Neutrophil (primary cell): ENCODE results near the gene RFPL3.

Experiments used
- H3K27ac ChIP-seq: fragments of 200-600 bp; sonication (generic); 2 replicates; pipeline ENCODE4 v1.5.1; 2016; ENCODE audit warnings: mild to moderate bottlenecking, moderate library complexity
- H3K27me3 ChIP-seq: fragments of 200-600 bp; sonication (generic); 2 replicates; pipeline ENCODE4 v1.6.0; 2016; ENCODE audit warnings: mild to moderate bottlenecking
- H3K36me3 ChIP-seq: fragments of 200-600 bp; sonication (generic); 2 replicates; pipeline ENCODE4 v1.5.1; 2017
- H3K4me1 ChIP-seq, 2 experiments: fragments of 200-600 bp in 1 of 2; sonication (generic) in 1 of 2; 1 replicate in 1 of 2; 2 replicates in 1 of 2; pipeline versions ENCODE4 v1.5.1 to v1.6.1; 2013 to 2016; ENCODE audit warnings: low read depth in 1 of 2, low read length in 1 of 2, mild to moderate bottlenecking in 1 of 2, moderate library complexity in 1 of 2; ENCODE audit not compliant: control insufficient read depth in 1 of 2, insufficient read depth in 1 of 2
- H3K4me3 ChIP-seq, 2 experiments: fragments of 200-600 bp in 1 of 2; sonication (generic) in 1 of 2; 1 replicate in 1 of 2; 2 replicates in 1 of 2; pipeline ENCODE4 v1.5.1; 2013 to 2016; ENCODE audit warnings: low read depth in 1 of 2, low read length in 1 of 2, mild to moderate bottlenecking in 1 of 2, moderate library complexity in 1 of 2
- H3K9me3 ChIP-seq: fragments of 200-600 bp; sonication (generic); 2 replicates; pipeline ENCODE4 v1.5.1; 2016
- TF ChIP-seq, protein P1 (sequence below): fragments of 200-600 bp; sonication (generic); IDR thresholded peaks from 2 replicates; pipeline ENCODE4 v1.5.1; 2016; ENCODE audit warnings: antibody characterized with exemption

The RFPL3 gene

DNA sequence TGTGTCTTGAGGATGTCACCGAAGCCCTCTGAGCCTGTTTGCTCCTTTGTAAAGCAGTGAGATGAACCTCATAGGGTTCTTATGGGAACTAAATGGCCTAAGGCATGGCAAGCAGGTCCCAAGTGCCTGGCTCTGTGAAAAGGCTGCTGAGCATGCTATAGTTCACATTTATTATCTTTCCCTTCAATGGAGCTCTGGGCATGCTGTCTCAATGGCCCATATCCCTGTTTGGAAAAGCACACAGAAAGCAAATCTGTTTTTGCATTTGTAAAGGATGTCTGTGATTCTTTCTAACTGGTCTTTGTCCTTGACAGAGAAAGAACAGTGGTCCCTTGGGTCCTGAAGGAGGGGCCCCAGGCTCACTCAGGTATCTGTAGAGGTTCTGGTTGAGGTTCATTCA lies 28.0 kb downstream of the RFPL3 start:
- TF ChIP-seq, protein P1, sequence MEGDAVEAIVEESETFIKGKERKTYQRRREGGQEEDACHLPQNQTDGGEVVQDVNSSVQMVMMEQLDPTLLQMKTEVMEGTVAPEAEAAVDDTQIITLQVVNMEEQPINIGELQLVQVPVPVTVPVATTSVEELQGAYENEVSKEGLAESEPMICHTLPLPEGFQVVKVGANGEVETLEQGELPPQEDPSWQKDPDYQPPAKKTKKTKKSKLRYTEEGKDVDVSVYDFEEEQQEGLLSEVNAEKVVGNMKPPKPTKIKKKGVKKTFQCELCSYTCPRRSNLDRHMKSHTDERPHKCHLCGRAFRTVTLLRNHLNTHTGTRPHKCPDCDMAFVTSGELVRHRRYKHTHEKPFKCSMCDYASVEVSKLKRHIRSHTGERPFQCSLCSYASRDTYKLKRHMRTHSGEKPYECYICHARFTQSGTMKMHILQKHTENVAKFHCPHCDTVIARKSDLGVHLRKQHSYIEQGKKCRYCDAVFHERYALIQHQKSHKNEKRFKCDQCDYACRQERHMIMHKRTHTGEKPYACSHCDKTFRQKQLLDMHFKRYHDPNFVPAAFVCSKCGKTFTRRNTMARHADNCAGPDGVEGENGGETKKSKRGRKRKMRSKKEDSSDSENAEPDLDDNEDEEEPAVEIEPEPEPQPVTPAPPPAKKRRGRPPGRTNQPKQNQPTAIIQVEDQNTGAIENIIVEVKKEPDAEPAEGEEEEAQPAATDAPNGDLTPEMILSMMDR = no peak
- Histone ChIP-seq H3K27ac (no peak overlapping the region), H3K27me3 (no peaks in the 10 kb centered on the region), H3K36me3 (peaks cover 50% of the 10 kb centered on the region), H3K9me3 (no peaks in the 10 kb centered on the region), H3K4me1 (no peaks in the 10 kb centered on the region), H3K4me3 (no peak overlapping the region)

DNA sequence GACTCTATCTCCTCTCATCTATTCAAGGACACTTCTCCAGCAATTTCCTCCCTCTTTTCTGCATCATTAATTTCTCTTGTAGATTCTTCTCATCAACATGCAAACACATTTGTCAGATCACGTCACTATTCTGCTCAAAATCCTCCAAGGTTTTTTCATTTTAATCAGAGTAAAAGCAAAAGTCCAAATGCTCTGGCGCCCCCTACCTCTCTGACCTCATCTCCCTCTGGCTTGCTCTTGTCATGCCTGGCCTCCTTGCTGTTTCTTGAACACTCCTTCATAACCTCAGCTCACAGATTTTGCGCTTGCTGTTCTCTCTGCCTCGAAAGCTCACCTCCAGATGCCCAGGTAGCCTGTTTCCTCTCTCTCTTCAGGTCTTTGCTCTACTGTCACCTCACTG lies 32.0 kb downstream of the RFPL3 start:
- H3K4me3 ChIP-seq = no peak overlapping the region
- peaks cover 88% of the 10 kb centered on the region for H3K36me3 ChIP-seq
- no peaks in the 10 kb centered on the region for H3K27me3 ChIP-seq
- H3K27ac ChIP-seq = no peak overlapping the region
- TF ChIP-seq, protein P1 = no peak
- no peaks in the 10 kb centered on the region for H3K9me3 ChIP-seq
- no peaks in the 10 kb centered on the region for H3K4me1 ChIP-seq

- Histone ChIP-seq H3K9me3 (no peaks in the 10 kb centered on the region), H3K27ac (no peak overlapping the region), H3K36me3 (peaks cover 97% of the 10 kb centered on the region), H3K4me1 (no peaks in the 10 kb centered on the region), H3K4me3 (no peak overlapping the region), H3K27me3 (no peaks in the 10 kb centered on the region)
- TF ChIP-seq, protein P1 = no peak
These were observed 37.4 kb downstream of the RFPL3 start for GRCh38 chr22:32395107-32395506.

DNA sequence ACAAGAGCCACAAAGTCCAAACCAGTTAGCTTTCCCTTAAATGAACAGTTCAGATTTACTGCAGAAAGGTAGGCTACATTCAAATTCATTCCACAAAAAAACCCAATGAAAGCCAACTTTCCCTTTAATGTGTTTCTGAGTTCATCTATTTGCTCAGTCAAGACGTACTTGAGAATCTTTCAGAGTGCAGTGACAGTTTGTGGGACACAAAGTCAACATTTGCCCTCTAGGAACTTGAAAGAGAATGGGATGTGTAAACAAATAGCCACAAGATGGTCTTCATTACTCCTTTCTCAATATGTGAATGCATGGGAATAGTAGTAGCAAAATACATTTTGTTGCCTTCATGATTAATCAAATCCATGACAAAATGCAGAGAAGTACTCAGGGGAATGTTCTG lies 38.6 kb downstream of the RFPL3 start:
- H3K27ac ChIP-seq = no peak overlapping the region

GRCh38 chr22:32396746-32397145 lies 39.1 kb downstream of the RFPL3 start:
- TF ChIP-seq, protein P1 = no peak
- Histone ChIP-seq H3K27ac (no peak overlapping the region), H3K4me1 (no peaks in the 10 kb centered on the region), H3K36me3 (peaks cover 99% of the 10 kb centered on the region), H3K9me3 (no peaks in the 10 kb centered on the region), H3K27me3 (no peaks in the 10 kb centered on the region), H3K4me3 (no peak overlapping the region)

More for the DNA sequence above, 38.6 kb downstream of the RFPL3 start:
- H3K4me1 ChIP-seq = no peaks in the 10 kb centered on the region
- TF ChIP-seq, protein P1 = no peak
- H3K4me3 ChIP-seq = no peak overlapping the region
- H3K9me3 ChIP-seq = no peaks in the 10 kb centered on the region
- peaks cover 99% of the 10 kb centered on the region for H3K36me3 ChIP-seq
- H3K27me3 ChIP-seq = no peaks in the 10 kb centered on the region

DNA sequence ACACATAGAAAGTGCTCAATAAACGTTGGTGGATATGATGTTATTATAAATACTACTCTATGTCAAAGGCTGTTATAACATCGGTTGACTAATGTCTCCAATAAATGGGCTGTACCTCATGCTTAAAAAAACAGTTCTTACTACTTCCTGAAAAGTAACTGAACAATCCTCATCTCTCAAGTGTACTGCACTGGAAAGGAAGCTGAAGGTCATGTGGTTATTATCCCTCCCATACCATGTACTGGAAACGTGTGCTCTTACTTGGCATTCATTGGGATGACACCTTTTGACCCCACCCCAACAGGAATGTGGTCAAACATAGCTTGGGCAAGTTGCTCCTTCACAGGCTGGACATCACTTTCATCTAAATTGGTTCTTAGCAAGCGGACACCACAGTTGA lies 43.8 kb downstream of the RFPL3 start:
- Histone ChIP-seq H3K9me3 (no peaks in the 10 kb centered on the region), H3K27ac (no peak overlapping the region), H3K27me3 (no peaks in the 10 kb centered on the region), H3K4me1 (no peaks in the 10 kb centered on the region), H3K4me3 (no peak overlapping the region), H3K36me3 (peaks cover 98% of the 10 kb centered on the region)
- TF ChIP-seq, protein P1 = no peak
